CD14-positive monocyte (primary cell): ENCODE data around the gene PMFBP1. TPM values are rescaled to one million over a fixed set of nuclear protein-coding genes. Genes with fewer than 3 reads are reported as not detected.

ENCODE experiments used
- DNase-seq, 3 donors: peaks; one replicate each; pipeline ENCODE4 v3.0.0-alpha.2; 2011 to 2022
- H2AFZ ChIP-seq: 2 replicates; pipeline ENCODE4 v1.6.0; 2012; ENCODE audit warnings: mild to moderate bottlenecking, low read depth, low read length, inconsistent platforms; ENCODE audit not compliant: insufficient read depth, poor library complexity, severe bottlenecking
- H3K27ac ChIP-seq, 2 donors: 1 replicate in 1 of 2; 2 replicates in 1 of 2; pipeline ENCODE4 v1.5.1; 2012 to 2013; ENCODE audit warnings: low read length in 2 of 2, control low read depth in 1 of 2, inconsistent platforms in 1 of 2, low read depth in 1 of 2, mild to moderate bottlenecking in 1 of 2
- H3K27me3 ChIP-seq, 2 donors: one replicate each; pipeline versions ENCODE4 v1.6.0 to v1.6.1; 2011 to 2013; ENCODE audit warnings: low read length in 2 of 2; ENCODE audit not compliant: control insufficient read depth in 2 of 2, insufficient read depth in 2 of 2
- H3K36me3 ChIP-seq, 2 donors: replicated peaks in 1 of 2; 1 replicate in 1 of 2; 2 replicates in 1 of 2; pipeline versions ENCODE4 v1.5.1 to v1.6.1; 2012 to 2013; ENCODE audit warnings: low read length in 2 of 2, control low read depth in 1 of 2, inconsistent platforms in 1 of 2, mild to moderate bottlenecking in 1 of 2; ENCODE audit not compliant: insufficient read depth in 2 of 2, control insufficient read depth in 1 of 2
- H3K4me1 ChIP-seq, 2 donors: 1 replicate in 1 of 2; 2 replicates in 1 of 2; pipeline versions ENCODE4 v1.5.1 to v1.6.1; 2012 to 2013; ENCODE audit warnings: low read length in 2 of 2, control low read depth in 1 of 2, inconsistent platforms in 1 of 2, mild to moderate bottlenecking in 1 of 2, moderate library complexity in 1 of 2; ENCODE audit not compliant: insufficient read depth in 2 of 2, control insufficient read depth in 1 of 2
- H3K4me2 ChIP-seq: replicated peaks from 2 replicates; pipeline ENCODE3; 2012; ENCODE audit warnings: low read length, moderate library complexity, mild to moderate bottlenecking; ENCODE audit not compliant: poor library complexity, severe bottlenecking; ENCODE audit errors: extremely low read depth
- H3K4me3 ChIP-seq, 3 experiments: fragments of 200-600 bp in 1 of 3; sonication (generic) in 1 of 3; replicated peaks in 1 of 3; 1 replicate in 2 of 3; 2 replicates in 1 of 3; pipeline ENCODE4 v1.5.1; 2011 to 2013; ENCODE audit warnings: low read length in 3 of 3, mild to moderate bottlenecking in 3 of 3, control low read depth in 2 of 3, low read depth in 2 of 3, inconsistent platforms in 1 of 3, moderate library complexity in 1 of 3
- H3K79me2 ChIP-seq: 2 replicates; pipeline ENCODE4 v1.6.0; 2012; ENCODE audit warnings: mild to moderate bottlenecking, control low read depth, inconsistent platforms, low read length, moderate library complexity; ENCODE audit not compliant: insufficient read depth
- H3K9ac ChIP-seq: 2 replicates; pipeline ENCODE4 v1.6.0; 2017; ENCODE audit warnings: low read length, mild to moderate bottlenecking; ENCODE audit not compliant: insufficient read depth, poor library complexity, severe bottlenecking
- H3K9me3 ChIP-seq, 2 donors: replicated peaks in 1 of 2; 1 replicate in 1 of 2; 2 replicates in 1 of 2; pipeline versions ENCODE4 v1.5.1 to v1.6.1; 2012 to 2013; ENCODE audit warnings: low read length in 2 of 2, control low read depth in 1 of 2; ENCODE audit not compliant: control insufficient read depth in 1 of 2, insufficient read depth in 1 of 2
- H4K20me1 ChIP-seq: 2 replicates; pipeline ENCODE4 v1.6.0; 2012; ENCODE audit warnings: mild to moderate bottlenecking, low read length, control low read depth, moderate library complexity; ENCODE audit not compliant: insufficient read depth
- H3K27ac Mint-ChIP-seq, 7 donors: one replicate each; pipeline ENCODE4 v1.8.0; 2020; ENCODE audit warnings: mild to moderate bottlenecking in 7 of 7, mixed read lengths in 7 of 7, moderate library complexity in 6 of 7, inconsistent platforms in 2 of 7
- H3K27me3 Mint-ChIP-seq, 3 donors: one replicate each; pipeline ENCODE4 v1.8.0; 2021 to 2022; ENCODE audit warnings: low read depth in 3 of 3, mild to moderate bottlenecking in 3 of 3, mixed read lengths in 3 of 3, moderate library complexity in 3 of 3, inconsistent platforms in 1 of 3
- H3K36me3 Mint-ChIP-seq, 2 donors: one replicate each; pipeline ENCODE4 v1.8.0; 2020; ENCODE audit warnings: mixed read lengths in 2 of 2, inconsistent platforms in 1 of 2, mild to moderate bottlenecking in 1 of 2
- H3K4me1 Mint-ChIP-seq: one replicate; pipeline ENCODE4 v1.8.0; 2020; ENCODE audit warnings: mild to moderate bottlenecking, mixed read lengths
- H3K4me3 Mint-ChIP-seq, 2 donors: one replicate each; pipeline ENCODE4 v1.8.0; 2020; ENCODE audit warnings: mild to moderate bottlenecking in 2 of 2, mixed read lengths in 2 of 2, moderate library complexity in 1 of 2
- H3K9me3 Mint-ChIP-seq, 7 donors: one replicate each; pipeline ENCODE4 v1.8.0; 2020 to 2022; ENCODE audit warnings: mixed read lengths in 7 of 7, mild to moderate bottlenecking in 6 of 7, moderate library complexity in 6 of 7, inconsistent platforms in 2 of 7
- CTCF ChIP-seq: fragments of 200-600 bp; IDR thresholded peaks from one replicate; pipeline ENCODE4 v1.8.0; 2022; ENCODE audit warnings: antibody characterized with exemption, mild to moderate bottlenecking
- WGBS: methylation state at CpG from one replicate; pipeline ENCODE4 v1.1.5; 2013; ENCODE audit warnings: missing lambda C conversion rate; ENCODE audit not compliant: insufficient coverage; 5-methylcytosine and 5-hydroxymethylcytosine counted together
- intact Hi-C, 2 donors: fragments of 100-400 bp; cut with micrococcal nuclease; formaldehyde crosslinking; loops; one replicate each; pipeline versions ENCODE4 v1.15.0 to v1.15.1; 2023
- polyA plus RNA-seq, 3 donors: library from polyadenylated mRNA; depleted of rRNA in 1 of 3; unstranded in 2 of 3; stranded (reverse) in 1 of 3; fragments of 300-500 nt in 2 of 3; fragments of >200 nt in 1 of 3; fragmentation: Illumina TruSeq in 2 of 3; gene quantifications; 1 replicate in 2 of 3; 2 replicates in 1 of 3; pipeline ENCODE4 v1.2.3, GENCODE V29; 2012 to 2021

The PMFBP1 gene
- polyA plus RNA-seq, 3 donors, result 0.15 to 0.87 (median 0.18) TPM

- no peaks in the 10 kb centered on the region for H3K36me3 Mint-ChIP-seq
- no peaks in the 10 kb centered on the region for H3K36me3 ChIP-seq
- H3K27ac Mint-ChIP-seq, result peak overlapping the region; percentile 99 to 100 (median 100)
- peaks cover 50% of the 10 kb centered on the region for H3K4me1 Mint-ChIP-seq
- H3K4me1 ChIP-seq, result peaks cover 37 to 44% of the 10 kb centered on the region in 2 donors
- peak; percentile 96 to 98 (median 97) for DNase-seq
- H3K4me2 ChIP-seq, result peak overlapping the region; percentile 58
- H3K27ac ChIP-seq, result peak overlapping the region; percentile 97 to 100
- H3K4me3 ChIP-seq, result peak overlapping the region in 2 of 3 experiments; percentile 13 to 52
- peak overlapping the region; percentile 47 to 83 for H3K4me3 Mint-ChIP-seq
- intact Hi-C loops, result loop anchor here in 1 of 2 donors (5.0 to 10.0 kb wide), 2 partner anchors 731 to 859 kb away; no protein-coding TSS in a partner anchor
- H3K79me2 ChIP-seq, result no peaks in the 10 kb centered on the region
- peak overlapping the region; percentile 55 for H2AFZ ChIP-seq
- peak overlapping the region; percentile 87 for H3K9ac ChIP-seq
- H3K9me3 ChIP-seq, result no peaks in the 10 kb centered on the region
- H3K27me3 Mint-ChIP-seq, result no peaks in the 10 kb centered on the region
- WGBS, result no CpG with 5 or more reads among the region's 6 CpGs
- H3K27me3 ChIP-seq, result no peaks in the 10 kb centered on the region
- H4K20me1 ChIP-seq, result no peaks in the 10 kb centered on the region
- TF ChIP-seq CTCF, result no peak
- H3K9me3 Mint-ChIP-seq, result peaks cover 0 to 9% (median 2%) of the 10 kb centered on the region in 7 donors
These were observed 31.4 kb upstream of the PMFBP1 start for GRCh38 chr16:72203401-72203800.

- Histone ChIP-seq H3K9me3 (no peaks in the 10 kb centered on the region), H3K27me3 (no peaks in the 10 kb centered on the region), H4K20me1 (no peaks in the 10 kb centered on the region), H3K4me3 (no peak overlapping the region), H3K9ac (peak overlapping the region; percentile 87), H3K79me2 (no peaks in the 10 kb centered on the region), H2AFZ (no peak overlapping the region), H3K36me3 (no peaks in the 10 kb centered on the region), H3K4me1 (peaks cover 37 to 44% of the 10 kb centered on the region in 2 donors), H3K27ac (peak overlapping the region; percentile 97 to 100), H3K4me2 (no peak overlapping the region)
- Mint-ChIP-seq H3K4me3 (no peak overlapping the region), H3K27ac (peak overlapping the region; percentile 99 to 100 (median 100)), H3K27me3 (no peaks in the 10 kb centered on the region), H3K36me3 (no peaks in the 10 kb centered on the region), H3K9me3 (peaks cover 0 to 9% (median 2%) of the 10 kb centered on the region in 7 donors), H3K4me1 (peaks cover 46% of the 10 kb centered on the region)
- DNase-seq, result peak; percentile 54 to 91 (median 78)
- no peak for TF ChIP-seq CTCF
- intact Hi-C loops, result loop anchor here in 1 of 2 donors (1.0 to 10.0 kb wide), 3 partner anchors 30 to 860 kb away; partner anchors contain the start of gene PMFBP1
- WGBS, result no CpG with 5 or more reads among the region's 2 CpGs
These were observed 30.1 kb upstream of the PMFBP1 start for GRCh38 chr16:72202014-72202413.
